ENCODE data around the gene PROM1. TPM values are rescaled to one million over a fixed set of nuclear protein-coding genes. Genes with fewer than 3 reads are reported as not detected.

PROM1 gene
- total and polyA plus RNA-seq, 2 experiments from 2014 or later = 36.6 to 66.6 TPM

DNA sequence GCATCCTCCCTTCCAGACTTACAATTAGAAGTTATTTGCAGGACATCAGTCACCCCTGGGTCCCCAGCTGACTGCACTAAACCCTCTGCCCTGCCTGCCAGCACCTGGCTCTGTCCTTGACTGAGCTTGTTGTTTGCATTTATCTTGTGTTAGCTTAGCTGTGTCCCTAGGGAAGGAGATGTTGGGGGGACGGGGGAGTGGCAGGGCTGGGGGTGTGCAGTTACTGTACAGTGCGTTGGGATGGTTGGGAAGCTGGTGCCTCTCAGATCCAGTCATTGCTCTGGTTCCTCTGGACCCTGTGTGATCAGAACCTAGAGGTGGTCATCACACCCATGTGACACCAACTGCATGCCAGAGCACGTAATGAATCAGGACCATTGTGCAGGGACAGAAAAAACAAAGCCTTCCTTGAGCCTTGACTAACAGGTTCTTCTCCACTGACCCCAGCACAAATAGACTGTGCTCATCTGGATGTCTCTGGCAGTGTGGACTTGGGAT, 32.7 kb upstream of the PROM1 start:
- no peaks in the 10 kb centered on the region for H3K4me1 ChIP-seq (ENCODE audit: insufficient read depth)
- no peak overlapping the region for H3K4me3 ChIP-seq
- TF ChIP-seq, protein P1, sequence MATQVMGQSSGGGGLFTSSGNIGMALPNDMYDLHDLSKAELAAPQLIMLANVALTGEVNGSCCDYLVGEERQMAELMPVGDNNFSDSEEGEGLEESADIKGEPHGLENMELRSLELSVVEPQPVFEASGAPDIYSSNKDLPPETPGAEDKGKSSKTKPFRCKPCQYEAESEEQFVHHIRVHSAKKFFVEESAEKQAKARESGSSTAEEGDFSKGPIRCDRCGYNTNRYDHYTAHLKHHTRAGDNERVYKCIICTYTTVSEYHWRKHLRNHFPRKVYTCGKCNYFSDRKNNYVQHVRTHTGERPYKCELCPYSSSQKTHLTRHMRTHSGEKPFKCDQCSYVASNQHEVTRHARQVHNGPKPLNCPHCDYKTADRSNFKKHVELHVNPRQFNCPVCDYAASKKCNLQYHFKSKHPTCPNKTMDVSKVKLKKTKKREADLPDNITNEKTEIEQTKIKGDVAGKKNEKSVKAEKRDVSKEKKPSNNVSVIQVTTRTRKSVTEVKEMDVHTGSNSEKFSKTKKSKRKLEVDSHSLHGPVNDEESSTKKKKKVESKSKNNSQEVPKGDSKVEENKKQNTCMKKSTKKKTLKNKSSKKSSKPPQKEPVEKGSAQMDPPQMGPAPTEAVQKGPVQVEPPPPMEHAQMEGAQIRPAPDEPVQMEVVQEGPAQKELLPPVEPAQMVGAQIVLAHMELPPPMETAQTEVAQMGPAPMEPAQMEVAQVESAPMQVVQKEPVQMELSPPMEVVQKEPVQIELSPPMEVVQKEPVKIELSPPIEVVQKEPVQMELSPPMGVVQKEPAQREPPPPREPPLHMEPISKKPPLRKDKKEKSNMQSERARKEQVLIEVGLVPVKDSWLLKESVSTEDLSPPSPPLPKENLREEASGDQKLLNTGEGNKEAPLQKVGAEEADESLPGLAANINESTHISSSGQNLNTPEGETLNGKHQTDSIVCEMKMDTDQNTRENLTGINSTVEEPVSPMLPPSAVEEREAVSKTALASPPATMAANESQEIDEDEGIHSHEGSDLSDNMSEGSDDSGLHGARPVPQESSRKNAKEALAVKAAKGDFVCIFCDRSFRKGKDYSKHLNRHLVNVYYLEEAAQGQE (IDR thresholded peaks at IDR 0.05; ENCODE audit: unreplicated experiment) = no peak
- no peak for TF ChIP-seq NANOG (IDR thresholded peaks at IDR 0.05; ENCODE audit: borderline replicate concordance)
- TF ChIP-seq JUNB (IDR thresholded peaks at IDR 0.05; ENCODE audit: unreplicated experiment) = no peak
- no peak for TF ChIP-seq EZH2 (IDR thresholded peaks at IDR 0.05; ENCODE audit: low read depth, unreplicated experiment)
- TF ChIP-seq POLR2AphosphoS5 (IDR thresholded peaks at IDR 0.05; ENCODE audit: low read depth) = no peak
- no peak for TF ChIP-seq CREB1 (CRISPR knock-in tag; IDR thresholded peaks at IDR 0.05; ENCODE audit: low read depth)
- no peak for TF ChIP-seq EZH2phosphoT487 (IDR thresholded peaks at IDR 0.05; ENCODE audit: unreplicated experiment)
- TF ChIP-seq, protein P2, sequence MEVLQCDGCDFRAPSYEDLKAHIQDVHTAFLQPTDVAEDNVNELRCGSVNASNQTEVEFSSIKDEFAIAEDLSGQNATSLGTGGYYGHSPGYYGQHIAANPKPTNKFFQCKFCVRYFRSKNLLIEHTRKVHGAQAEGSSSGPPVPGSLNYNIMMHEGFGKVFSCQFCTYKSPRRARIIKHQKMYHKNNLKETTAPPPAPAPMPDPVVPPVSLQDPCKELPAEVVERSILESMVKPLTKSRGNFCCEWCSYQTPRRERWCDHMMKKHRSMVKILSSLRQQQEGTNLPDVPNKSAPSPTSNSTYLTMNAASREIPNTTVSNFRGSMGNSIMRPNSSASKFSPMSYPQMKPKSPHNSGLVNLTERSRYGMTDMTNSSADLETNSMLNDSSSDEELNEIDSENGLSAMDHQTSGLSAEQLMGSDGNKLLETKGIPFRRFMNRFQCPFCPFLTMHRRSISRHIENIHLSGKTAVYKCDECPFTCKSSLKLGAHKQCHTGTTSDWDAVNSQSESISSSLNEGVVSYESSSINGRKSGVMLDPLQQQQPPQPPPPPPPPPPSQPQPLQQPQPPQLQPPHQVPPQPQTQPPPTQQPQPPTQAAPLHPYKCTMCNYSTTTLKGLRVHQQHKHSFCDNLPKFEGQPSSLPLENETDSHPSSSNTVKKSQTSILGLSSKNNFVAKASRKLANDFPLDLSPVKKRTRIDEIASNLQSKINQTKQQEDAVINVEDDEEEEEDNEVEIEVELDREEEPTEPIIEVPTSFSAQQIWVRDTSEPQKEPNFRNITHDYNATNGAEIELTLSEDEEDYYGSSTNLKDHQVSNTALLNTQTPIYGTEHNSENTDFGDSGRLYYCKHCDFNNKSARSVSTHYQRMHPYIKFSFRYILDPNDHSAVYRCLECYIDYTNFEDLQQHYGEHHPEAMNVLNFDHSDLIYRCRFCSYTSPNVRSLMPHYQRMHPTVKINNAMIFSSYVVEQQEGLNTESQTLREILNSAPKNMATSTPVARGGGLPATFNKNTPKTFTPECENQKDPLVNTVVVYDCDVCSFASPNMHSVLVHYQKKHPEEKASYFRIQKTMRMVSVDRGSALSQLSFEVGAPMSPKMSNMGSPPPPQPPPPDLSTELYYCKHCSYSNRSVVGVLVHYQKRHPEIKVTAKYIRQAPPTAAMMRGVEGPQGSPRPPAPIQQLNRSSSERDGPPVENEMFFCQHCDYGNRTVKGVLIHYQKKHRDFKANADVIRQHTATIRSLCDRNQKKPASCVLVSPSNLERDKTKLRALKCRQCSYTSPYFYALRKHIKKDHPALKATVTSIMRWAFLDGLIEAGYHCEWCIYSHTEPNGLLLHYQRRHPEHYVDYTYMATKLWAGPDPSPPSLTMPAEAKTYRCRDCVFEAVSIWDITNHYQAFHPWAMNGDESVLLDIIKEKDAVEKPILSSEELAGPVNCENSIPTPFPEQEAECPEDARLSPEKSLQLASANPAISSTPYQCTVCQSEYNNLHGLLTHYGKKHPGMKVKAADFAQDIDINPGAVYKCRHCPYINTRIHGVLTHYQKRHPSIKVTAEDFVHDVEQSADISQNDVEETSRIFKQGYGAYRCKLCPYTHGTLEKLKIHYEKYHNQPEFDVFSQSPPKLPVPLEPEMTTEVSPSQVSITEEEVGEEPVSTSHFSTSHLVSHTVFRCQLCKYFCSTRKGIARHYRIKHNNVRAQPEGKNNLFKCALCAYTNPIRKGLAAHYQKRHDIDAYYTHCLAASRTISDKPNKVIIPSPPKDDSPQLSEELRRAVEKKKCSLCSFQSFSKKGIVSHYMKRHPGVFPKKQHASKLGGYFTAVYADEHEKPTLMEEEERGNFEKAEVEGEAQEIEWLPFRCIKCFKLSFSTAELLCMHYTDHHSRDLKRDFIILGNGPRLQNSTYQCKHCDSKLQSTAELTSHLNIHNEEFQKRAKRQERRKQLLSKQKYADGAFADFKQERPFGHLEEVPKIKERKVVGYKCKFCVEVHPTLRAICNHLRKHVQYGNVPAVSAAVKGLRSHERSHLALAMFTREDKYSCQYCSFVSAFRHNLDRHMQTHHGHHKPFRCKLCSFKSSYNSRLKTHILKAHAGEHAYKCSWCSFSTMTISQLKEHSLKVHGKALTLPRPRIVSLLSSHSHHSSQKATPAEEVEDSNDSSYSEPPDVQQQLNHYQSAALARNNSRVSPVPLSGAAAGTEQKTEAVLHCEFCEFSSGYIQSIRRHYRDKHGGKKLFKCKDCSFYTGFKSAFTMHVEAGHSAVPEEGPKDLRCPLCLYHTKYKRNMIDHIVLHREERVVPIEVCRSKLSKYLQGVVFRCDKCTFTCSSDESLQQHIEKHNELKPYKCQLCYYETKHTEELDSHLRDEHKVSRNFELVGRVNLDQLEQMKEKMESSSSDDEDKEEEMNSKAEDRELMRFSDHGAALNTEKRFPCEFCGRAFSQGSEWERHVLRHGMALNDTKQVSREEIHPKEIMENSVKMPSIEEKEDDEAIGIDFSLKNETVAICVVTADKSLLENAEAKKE (CRISPR knock-in tag; IDR thresholded peaks at IDR 0.05) = no peak
- no peak for TF ChIP-seq ZNF114 (CRISPR knock-in tag; IDR thresholded peaks at IDR 0.05)
- Mint-ChIP-seq H3K27ac (no peak overlapping the region), H3K27me3 (ENCODE audit: insufficient read depth, low read depth, poor library complexity) (peaks cover 4% of the 10 kb centered on the region), H3K4me1 (no peaks in the 10 kb centered on the region; the same call in 2 of the 3 replicates), H3K4me3 (no peak overlapping the region), H3K9me3 (no peaks in the 10 kb centered on the region), H3K36me3 (ENCODE audit: low read depth) (no peaks in the 10 kb centered on the region)
- no peak overlapping the region for H3K27ac ChIP-seq (ENCODE audit: low read depth)
- no peaks in the 10 kb centered on the region for H3K27me3 ChIP-seq (ENCODE audit: insufficient read depth)
- no peaks in the 10 kb centered on the region for H3K79me2 ChIP-seq (replicated peaks; ENCODE audit: insufficient read depth)
- DNase-seq (ENCODE audit: low spot score) (no peak), ATAC-seq (no peak)
- H3K9me2 ChIP-seq (ENCODE audit: insufficient read depth) = 0 out of 2 replicates have a peak, but pooled peaks cover 6% of the 10 kb centered on the region
- no peaks in the 10 kb centered on the region for H3F3A ChIP-seq (replicated peaks; ENCODE audit: low read depth)
- no peaks in the 10 kb centered on the region for H4K20me1 ChIP-seq (replicated peaks; ENCODE audit: insufficient read depth)
- no peak overlapping the region for H2AFZ ChIP-seq
- H3K4me2 ChIP-seq = no peak overlapping the region
- no peaks in the 10 kb centered on the region for H3K36me3 ChIP-seq (ENCODE audit: insufficient read depth)
